Right lobe of liver (tissue), 6 donors: ENCODE measurements around the gene BST1. TPM values are rescaled to one million over a fixed set of nuclear protein-coding genes. Genes with fewer than 3 reads are reported as not detected.
A peak's percentile ranks its signal among the peaks of the same experiment; 100 is the strongest.

ENCODE experiments used
- ATAC-seq, 4 donors: fragments of 200-7000 bp; cut with Tn5 transposase; one replicate each; pipeline ENCODE4 v1.9.1; 2020; ENCODE audit warnings: mild to moderate bottlenecking in 4 of 4, moderate library complexity in 4 of 4
- DNase-seq, 3 donors: peaks; one replicate each; pipeline ENCODE4 v3.0.0-alpha.2; 2020
- H3K27ac ChIP-seq, 3 donors: fragments of 200-600 bp; one replicate each; pipeline ENCODE4 v1.8.0; 2022
- H3K27me3 ChIP-seq, 2 donors: fragments of 200-600 bp; one replicate each; pipeline ENCODE4 v1.8.0; 2022
- H3K36me3 ChIP-seq, 4 donors: fragments of 200-600 bp; sonication (generic) in 1 of 4; one replicate each; pipeline versions ENCODE4 v1.5.1 to v1.8.0; 2017 to 2022; ENCODE audit warnings: control low read depth in 1 of 4
- H3K4me1 ChIP-seq, 4 donors: fragments of 200-600 bp; sonication (generic) in 1 of 4; one replicate each; pipeline versions ENCODE4 v1.5.1 to v1.8.0; 2017 to 2022; ENCODE audit warnings: control low read depth in 1 of 4
- H3K4me3 ChIP-seq, 3 donors: fragments of 200-600 bp; one replicate each; pipeline ENCODE4 v1.8.0; 2022
- H3K9me3 ChIP-seq, 4 donors: fragments of 200-600 bp; sonication (generic) in 1 of 4; one replicate each; pipeline versions ENCODE4 v1.5.1 to v1.8.0; 2017 to 2022; ENCODE audit warnings: control low read depth in 1 of 4
- CTCF ChIP-seq, 4 donors: fragments of 200-600 bp in 3 of 4; fragments of 450-650 bp in 1 of 4; IDR thresholded peaks; one replicate each; pipeline versions ENCODE4 v1.5.1 to v1.8.0; 2016 to 2022; ENCODE audit warnings: antibody characterized with exemption in 4 of 4, mild to moderate bottlenecking in 2 of 4
- POLR2A ChIP-seq: fragments of 450-650 bp; IDR thresholded peaks from one replicate; pipeline ENCODE4 v1.6.1; 2017; ENCODE audit warnings: antibody characterized with exemption, mild to moderate bottlenecking
- WGBS: methylation state at CpG from one replicate; pipeline ENCODE4 v1.1.6; 2018; ENCODE audit warnings: low coverage, low lambda C conversion rate; ENCODE audit not compliant: insufficient coverage; ENCODE audit errors: missing lambda C conversion rate; 5-methylcytosine and 5-hydroxymethylcytosine counted together
- intact Hi-C, 2 donors: fragments of 100-400 bp; cut with DNase I; formaldehyde crosslinking; loops; one replicate each; pipeline versions ENCODE4 v1.11.2 to v1.14.1; 2022
- total RNA-seq, 6 experiments: library from RNA; depleted of rRNA in 2 of 6; stranded (reverse); fragments of >200 nt in 2 of 6; fragmentation: NEBNext Ultra II Directional in 3 of 6; extraction: Animal tissue kit (Norgen Biotek cat#: 25700) in 3 of 6; gene quantifications; one replicate each; pipeline versions ENCODE4 v1.1.0 to v1.2.4, GENCODE V29; 2016 to 2023
- donor health status: DM: no; HTN: yes; CAD: no.
- donor health status: DM: no; HTN: no; CAD: no.
- donor health status: DM: no; HTN: no; CAD: no.
- donor health status: DM: no; HTN: yes; CAD: no.
- donor health status: DM: no; HTN: yes; CAD: no.

BST1 gene
- total RNA-seq, 6 experiments from 2014 or later: 2.7 to 5.3 (median 4.3) TPM

GRCh38 chr4:15658781-15659180 is 44.1 kb upstream of the BST1 start:
- no peak for TF ChIP-seq CTCF (IDR thresholded peaks at IDR 0.05)
- no peak for TF ChIP-seq POLR2A
- 88% methylated on average over 2 of the region's 2 CpGs for WGBS
- DNase-seq (no peak), ATAC-seq (no peak)
- Histone ChIP-seq H3K4me3 (no peak overlapping the region), H3K27ac (peak overlapping the region in 1 of 3 donors; percentile 59), H3K36me3 (no peaks in the 10 kb centered on the region), H3K27me3 (no peaks in the 10 kb centered on the region), H3K9me3 (no peaks in the 10 kb centered on the region), H3K4me1 (peaks cover 0 to 18% (median 1%) of the 10 kb centered on the region in 4 donors)
- intact Hi-C loops: no loop called here

GRCh38 chr4:15659768-15660570 is 42.9 kb upstream of the BST1 start:
- no peaks in the 10 kb centered on the region for H3K36me3 ChIP-seq
- H3K27ac ChIP-seq: peak overlapping the region in 2 of 3 donors; percentile 44 to 59
- no peak overlapping the region for H3K4me3 ChIP-seq
- peaks cover 0 to 14% (median 0%) of the 10 kb centered on the region in 4 donors for H3K4me1 ChIP-seq
- ATAC-seq (peak; percentile 24 to 61 (median 44)), DNase-seq (no peak)
- no peaks in the 10 kb centered on the region for H3K27me3 ChIP-seq
- 86% methylated on average over 5 of the region's 5 CpGs for WGBS
- TF ChIP-seq POLR2A (peak; percentile 68), CTCF (IDR thresholded peaks at IDR 0.05) (no peak)
- intact Hi-C loops: no loop called here
- no peaks in the 10 kb centered on the region for H3K9me3 ChIP-seq

GRCh38 chr4:15665753-15666365 is 37.0 kb upstream of the BST1 start:
- no peaks in the 10 kb centered on the region for H3K36me3 ChIP-seq
- H3K27me3 ChIP-seq: no peaks in the 10 kb centered on the region
- intact Hi-C loops: no loop called here
- ATAC-seq (peak; percentile 44 to 78 (median 68)), DNase-seq (no peak)
- H3K4me3 ChIP-seq: no peak overlapping the region
- no peaks in the 10 kb centered on the region for H3K9me3 ChIP-seq
- TF ChIP-seq CTCF (IDR thresholded peaks at IDR 0.05) (no peak), POLR2A (no peak)
- 72% methylated on average over 3 of the region's 3 CpGs for WGBS
- H3K27ac ChIP-seq: peak overlapping the region in 1 of 3 donors; percentile 30
- no peaks in the 10 kb centered on the region for H3K4me1 ChIP-seq

GRCh38 chr4:15667006-15667405 is 35.9 kb upstream of the BST1 start:
- TF ChIP-seq CTCF (IDR thresholded peaks at IDR 0.05) (no peak), POLR2A (no peak)
- intact Hi-C loops: no loop called here
- DNase-seq: no peak
- WGBS: 51% methylated on average over 4 of the region's 4 CpGs
- H3K36me3 ChIP-seq: no peaks in the 10 kb centered on the region
- H3K4me3 ChIP-seq: no peak overlapping the region
- H3K27me3 ChIP-seq: no peaks in the 10 kb centered on the region
- ATAC-seq: peak in 2 of 4 donors; percentile 51 to 65
- H3K4me1 ChIP-seq: no peaks in the 10 kb centered on the region
- H3K27ac ChIP-seq: no peak overlapping the region
- no peaks in the 10 kb centered on the region for H3K9me3 ChIP-seq
